Psoas muscle (tissue), 8 donors: ENCODE results near the gene HAP1. TPM values are rescaled to one million over a fixed set of nuclear protein-coding genes. Genes with fewer than 3 reads are reported as not detected.
"Not testable (repeated sequence)": the region's sequence is repeated elsewhere in the genome, so short reads cannot be mapped to it uniquely, and the experiment has no call there.

Experiments used
- ATAC-seq, 4 donors: fragments of 200-7000 bp; cut with Tn5 transposase; one replicate each; pipeline ENCODE4 v1.9.1; 2020; ENCODE audit warnings: moderate library complexity in 3 of 4, mild to moderate bottlenecking in 2 of 4
- DNase-seq, 2 donors: peaks; one replicate each; pipeline ENCODE4 v3.0.0-alpha.2; 2020
- H3K27ac ChIP-seq: fragments of 200-600 bp; one replicate; pipeline ENCODE4 v1.8.0; 2022
- H3K27me3 ChIP-seq, 3 donors: fragments of 200-600 bp in 1 of 3; one replicate each; pipeline versions ENCODE4 v1.6.1 to v1.8.0; 2013 to 2022; ENCODE audit warnings: low read length in 2 of 3, mild to moderate bottlenecking in 2 of 3, moderate library complexity in 1 of 3; ENCODE audit not compliant: insufficient read depth in 3 of 3
- H3K36me3 ChIP-seq, 2 donors: fragments of 200-600 bp in 1 of 2; one replicate each; pipeline versions ENCODE4 v1.6.1 to v1.8.0; 2013 to 2022; ENCODE audit warnings: low read depth in 1 of 2, mild to moderate bottlenecking in 1 of 2, moderate library complexity in 1 of 2; ENCODE audit not compliant: insufficient read depth in 1 of 2
- H3K4me1 ChIP-seq: fragments of 200-600 bp; one replicate; pipeline ENCODE4 v1.8.0; 2022
- H3K4me3 ChIP-seq: fragments of 200-600 bp; one replicate; pipeline ENCODE4 v1.8.0; 2022; ENCODE audit warnings: mild to moderate bottlenecking
- H3K9me3 ChIP-seq: fragments of 200-600 bp; one replicate; pipeline ENCODE4 v1.8.0; 2022
- WGBS, 3 donors: extraction: QIAGEN DNeasy Blood & Tissue Kit; methylation state at CpG; one replicate each; pipeline versions ENCODE4 v1.1.6 to v1.1.7; 2013; 5-methylcytosine and 5-hydroxymethylcytosine counted together
- intact Hi-C, 2 donors: fragments of 100-400 bp; cut with DNase I; formaldehyde crosslinking; loops; one replicate each; pipeline versions ENCODE4 v1.11.0 to v1.14.2; 2022
- polyA plus RNA-seq, 3 donors: library from polyadenylated mRNA; stranded (reverse); fragments of 200-250 nt; gene quantifications; one replicate each; pipeline ENCODE4 v1.2.3, GENCODE V29; 2013
- total RNA-seq, 4 donors: library from RNA; stranded (reverse); fragmentation: NEBNext Ultra II Directional in 2 of 4; extraction: Animal tissue kit (Norgen Biotek cat#: 25700) in 2 of 4; gene quantifications; one replicate each; pipeline versions ENCODE4 v1.2.1 to v1.2.4, GENCODE V29; 2021 to 2023
- TF ChIP-seq, protein P1 (sequence below): fragments of 200-600 bp; IDR thresholded peaks from one replicate; pipeline ENCODE4 v1.8.0; 2022; ENCODE audit warnings: antibody characterized with exemption
- donor health status: healthy with polysubstance abuse.
- donor health status: DM: no; HTN: no; CAD: no; lungs with moderate emphysema.
- donor health status: Bipolar disorder and iron deficiency.
- donor health status: healthy.
- donor health status: DM: yes; HTN: yes; CAD: no.
- donor health status: DM: no; HTN: no; CAD: no.
- donor health status: DM: no; HTN: no; CAD: no.
- donor health status: DM: yes; HTN: yes; CAD: no.

Gene HAP1
- total and polyA plus RNA-seq, 7 donors, result under 0.01 to 0.14 (median 0.03) TPM; not detected in 2

- peak overlapping the region; percentile 40 for H3K4me3 ChIP-seq
- intact Hi-C loops, result no loop called here
- H3K4me1 ChIP-seq, result no peaks in the 10 kb centered on the region
- ATAC-seq, result peak in 3 of 4 donors; percentile 44 to 61 (median 57)
- TF ChIP-seq, protein P1, sequence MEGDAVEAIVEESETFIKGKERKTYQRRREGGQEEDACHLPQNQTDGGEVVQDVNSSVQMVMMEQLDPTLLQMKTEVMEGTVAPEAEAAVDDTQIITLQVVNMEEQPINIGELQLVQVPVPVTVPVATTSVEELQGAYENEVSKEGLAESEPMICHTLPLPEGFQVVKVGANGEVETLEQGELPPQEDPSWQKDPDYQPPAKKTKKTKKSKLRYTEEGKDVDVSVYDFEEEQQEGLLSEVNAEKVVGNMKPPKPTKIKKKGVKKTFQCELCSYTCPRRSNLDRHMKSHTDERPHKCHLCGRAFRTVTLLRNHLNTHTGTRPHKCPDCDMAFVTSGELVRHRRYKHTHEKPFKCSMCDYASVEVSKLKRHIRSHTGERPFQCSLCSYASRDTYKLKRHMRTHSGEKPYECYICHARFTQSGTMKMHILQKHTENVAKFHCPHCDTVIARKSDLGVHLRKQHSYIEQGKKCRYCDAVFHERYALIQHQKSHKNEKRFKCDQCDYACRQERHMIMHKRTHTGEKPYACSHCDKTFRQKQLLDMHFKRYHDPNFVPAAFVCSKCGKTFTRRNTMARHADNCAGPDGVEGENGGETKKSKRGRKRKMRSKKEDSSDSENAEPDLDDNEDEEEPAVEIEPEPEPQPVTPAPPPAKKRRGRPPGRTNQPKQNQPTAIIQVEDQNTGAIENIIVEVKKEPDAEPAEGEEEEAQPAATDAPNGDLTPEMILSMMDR, result no peak
- 48 to 57% (median 48%) methylated on average over 6 of the region's 6 CpGs for WGBS, 3 donors
- no peaks in the 10 kb centered on the region for H3K27me3 ChIP-seq
- H3K36me3 ChIP-seq, result no peaks in the 10 kb centered on the region
- DNase-seq, result peak in 1 of 2 donors; percentile 12
- H3K27ac ChIP-seq, result peak overlapping the region; percentile 61
- no peaks in the 10 kb centered on the region for H3K9me3 ChIP-seq
These were observed 55.3 kb downstream of the HAP1 start for GRCh38 chr17:41678907-41679739.

DNA sequence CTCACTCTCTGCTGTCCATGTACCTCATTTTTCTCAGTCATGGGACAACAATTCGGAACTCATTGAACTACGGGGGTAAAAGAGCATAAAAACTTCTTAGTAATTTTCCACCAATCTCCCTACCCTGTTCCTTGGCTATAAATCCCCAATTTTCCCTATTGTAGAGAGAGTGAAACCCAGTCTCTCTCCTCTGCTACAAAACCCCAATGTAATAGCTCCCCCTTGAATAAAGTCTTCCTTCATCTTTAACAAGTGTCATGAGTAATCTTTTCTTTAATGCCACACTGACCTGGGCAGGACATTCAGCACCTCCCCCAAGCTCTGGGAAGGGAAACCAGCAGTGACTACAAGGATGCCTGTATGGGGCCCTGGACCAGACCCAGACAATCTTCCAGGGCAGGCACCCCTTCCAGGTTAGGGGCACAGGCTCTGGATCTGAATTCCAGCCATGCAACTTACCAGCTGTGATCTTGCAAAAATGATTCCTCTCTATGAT is 56.0 kb downstream of the HAP1 start:
- 79 to 88% (median 86%) methylated on average over 2 of the region's 2 CpGs for WGBS, 3 donors
- intact Hi-C loops, result no loop called here
- peak in 1 of 2 donors; percentile 18 for DNase-seq
- Histone ChIP-seq H3K4me1 (no peaks in the 10 kb centered on the region), H3K36me3 (no peaks in the 10 kb centered on the region), H3K27me3 (no peaks in the 10 kb centered on the region), H3K27ac (peak overlapping the region; percentile 61), H3K4me3 (peak overlapping the region; percentile 40), H3K9me3 (no peaks in the 10 kb centered on the region)
- TF ChIP-seq, protein P1, result no peak
- ATAC-seq, result peak in 2 of 4 donors; percentile 27 to 39

- Histone ChIP-seq H3K4me1 (no peaks in the 10 kb centered on the region), H3K27me3 (no peaks in the 10 kb centered on the region), H3K9me3 (no peaks in the 10 kb centered on the region), H3K36me3 (no peaks in the 10 kb centered on the region), H3K27ac (no peak overlapping the region), H3K4me3 (no peak overlapping the region)
- TF ChIP-seq, protein P1, result no peak
- ATAC-seq, result no peak
- intact Hi-C loops, result no loop called here
- 52 to 74% (median 69%) methylated on average over 3 of the region's 3 CpGs for WGBS, 3 donors
- DNase-seq, result no peak
These were observed 58.4 kb downstream of the HAP1 start for GRCh38 chr17:41676058-41676419.

GRCh38 chr17:41675157-41676057 is 59.0 kb downstream of the HAP1 start:
- ATAC-seq, H3K9me3 ChIP-seq, DNase-seq, H3K27ac ChIP-seq, intact Hi-C loops, H3K27me3 ChIP-seq, H3K36me3 ChIP-seq, H3K4me1 ChIP-seq, H3K4me3 ChIP-seq: not testable (repeated sequence)
- 71 to 79% (median 73%) methylated on average over 7 of the region's 7 CpGs for WGBS, 3 donors

Other genes starting within 250 kb of the HAP1 start
- not detected for gene KRT36, start 244.7 kb downstream of the HAP1 start, total RNA-seq
- gene KRT36, start 244.7 kb downstream of the HAP1 start, polyA plus RNA-seq, result under 1 TPM in 1 of 3 donors, not detected in 2; 0.04 TPM
- 1 to 10 TPM in 2 of 4 donors, not detected in 2; 1.3 to 2.7 TPM for gene KRT13, start 229.0 kb downstream of the HAP1 start, total RNA-seq
- 1 to 10 TPM in 2 of 3 donors, under 1 TPM in 1; 0.13 to 3.3 (median 2.8) TPM for gene KRT13, start 229.0 kb downstream of the HAP1 start, polyA plus RNA-seq
- gene KRT15, start 215.8 kb downstream of the HAP1 start, total RNA-seq, result under 1 TPM in 1 of 4 donors, not detected in 3; 0.11 TPM
- under 1 TPM; 0.08 to 0.56 (median 0.26) TPM for gene KRT15, start 215.8 kb downstream of the HAP1 start, polyA plus RNA-seq
- 1 to 10 TPM in 2 of 4 donors, under 1 TPM in 2; 0.32 to 1.7 (median 0.73) TPM for gene KRT19, start 206.3 kb downstream of the HAP1 start, total RNA-seq
- gene KRT19, start 206.3 kb downstream of the HAP1 start, polyA plus RNA-seq, result 1 to 10 TPM; 1.1 to 2.1 (median 1.2) TPM
- not detected for gene KRT9, start 162.6 kb downstream of the HAP1 start, total RNA-seq
- gene KRT9, start 162.6 kb downstream of the HAP1 start, polyA plus RNA-seq, result under 1 TPM in 1 of 3 donors, not detected in 2; 0.01 TPM
- gene KRT14, start 147.7 kb downstream of the HAP1 start, total RNA-seq, result under 1 TPM in 2 of 4 donors, not detected in 2; 0.32 to 0.54 TPM
- gene KRT14, start 147.7 kb downstream of the HAP1 start, polyA plus RNA-seq, result under 1 TPM; 0.03 to 0.17 (median 0.10) TPM
- under 1 TPM in 2 of 4 donors, not detected in 2; 0.21 to 0.26 TPM for gene KRT16, start 121.9 kb downstream of the HAP1 start, total RNA-seq
- gene KRT16, start 121.9 kb downstream of the HAP1 start, polyA plus RNA-seq, result under 1 TPM in 2 of 3 donors, not detected in 1; 0.07 to 0.09 TPM
- gene KRT17, start 110.1 kb downstream of the HAP1 start, total RNA-seq, result not detected
- under 1 TPM; 0.10 to 0.38 (median 0.20) TPM for gene KRT17, start 110.1 kb downstream of the HAP1 start, polyA plus RNA-seq
- 1,000 to 10,000 TPM; 1,399 to 2,094 (median 1,752) TPM for gene EIF1, start 45.8 kb downstream of the HAP1 start, total RNA-seq
- 1,000 to 10,000 TPM; 1,437 to 2,724 (median 2,114) TPM for gene EIF1, start 45.8 kb downstream of the HAP1 start, polyA plus RNA-seq
- not detected for gene GAST, start 22.3 kb downstream of the HAP1 start, total RNA-seq
- gene GAST, start 22.3 kb downstream of the HAP1 start, polyA plus RNA-seq, result not detected
- gene JUP, start 52.1 kb upstream of the HAP1 start, total RNA-seq, result 10 to 100 TPM; 19.4 to 55.0 (median 43.5) TPM
- gene JUP, start 52.1 kb upstream of the HAP1 start, polyA plus RNA-seq, result 10 to 100 TPM in 2 of 3 donors, 1 to 10 TPM in 1; 9.4 to 30.3 (median 25.8) TPM
- gene P3H4, start 77.3 kb upstream of the HAP1 start, total RNA-seq, result 1 to 10 TPM; 1.7 to 3.4 (median 2.5) TPM
- 1 to 10 TPM in 2 of 3 donors, under 1 TPM in 1; 0.58 to 1.5 (median 1.4) TPM for gene P3H4, start 77.3 kb upstream of the HAP1 start, polyA plus RNA-seq
- gene FKBP10, start 78.4 kb upstream of the HAP1 start, total RNA-seq, result 1 to 10 TPM; 5.4 to 9.5 (median 6.8) TPM
- gene FKBP10, start 78.4 kb upstream of the HAP1 start, polyA plus RNA-seq, result 1 to 10 TPM; 3.9 to 5.8 (median 4.7) TPM
- gene NT5C3B, start 101.6 kb upstream of the HAP1 start, total RNA-seq, result 10 to 100 TPM; 12.2 to 19.3 (median 17.7) TPM
- gene NT5C3B, start 101.6 kb upstream of the HAP1 start, polyA plus RNA-seq, result 10 to 100 TPM; 18.3 to 27.5 (median 22.5) TPM
- not detected for gene KLHL10, start 103.2 kb upstream of the HAP1 start, total RNA-seq
- under 1 TPM in 1 of 3 donors, not detected in 2; 0.04 TPM for gene KLHL10, start 103.2 kb upstream of the HAP1 start, polyA plus RNA-seq
- gene KLHL11, start 130.8 kb upstream of the HAP1 start, total RNA-seq, result 1 to 10 TPM; 2.1 to 3.4 (median 2.5) TPM
- 1 to 10 TPM; 1.1 to 6.1 (median 1.4) TPM for gene KLHL11, start 130.8 kb upstream of the HAP1 start, polyA plus RNA-seq
- gene ACLY, start 184.3 kb upstream of the HAP1 start, total RNA-seq, result 10 to 100 TPM; 18.6 to 24.1 (median 21.5) TPM
- gene ACLY, start 184.3 kb upstream of the HAP1 start, polyA plus RNA-seq, result 10 to 100 TPM; 10.5 to 20.5 (median 17.9) TPM
- gene ODAD4, start 196.0 kb upstream of the HAP1 start, total RNA-seq, result under 1 TPM in 2 of 4 donors, not detected in 2; 0.17 to 0.32 TPM
- gene ODAD4, start 196.0 kb upstream of the HAP1 start, polyA plus RNA-seq, result under 1 TPM; 0.31 to 0.99 (median 0.63) TPM
- gene CNP, start 232.2 kb upstream of the HAP1 start, total RNA-seq, result 10 to 100 TPM; 21.0 to 26.8 (median 22.9) TPM
- gene CNP, start 232.2 kb upstream of the HAP1 start, polyA plus RNA-seq, result 10 to 100 TPM; 17.6 to 22.6 (median 21.2) TPM